Upper lobe of left lung (tissue), 6 donors: Measurements from ENCODE around the gene PDGFC. TPM values are rescaled to one million over a fixed set of nuclear protein-coding genes. Genes with fewer than 3 reads are reported as not detected.
"Not testable (repeated sequence)": the region's sequence is repeated elsewhere in the genome, so short reads cannot be mapped to it uniquely, and the experiment has no call there.

Experiments used
- ATAC-seq, 2 donors: fragments of 200-7000 bp; cut with Tn5 transposase; one replicate each; pipeline ENCODE4 v1.9.1; 2022; ENCODE audit warnings: mild to moderate bottlenecking in 2 of 2, moderate library complexity in 2 of 2; ENCODE audit not compliant: low FRiP score in 2 of 2
- DNase-seq, 2 donors: peaks; one replicate each; pipeline ENCODE4 v3.0.0-alpha.2; 2019 to 2020
- H3K27ac ChIP-seq, 4 donors: fragments of 200-600 bp; sonication (generic); one replicate each; pipeline ENCODE4 v1.5.1; 2016 to 2019
- H3K27me3 ChIP-seq, 4 donors: fragments of 200-600 bp; sonication (generic); one replicate each; pipeline ENCODE4 v1.5.1; 2017 to 2019
- H3K36me3 ChIP-seq, 4 donors: fragments of 200-600 bp; sonication (generic); one replicate each; pipeline ENCODE4 v1.5.1; 2016 to 2019
- H3K4me1 ChIP-seq, 4 donors: fragments of 200-600 bp; sonication (generic); one replicate each; pipeline ENCODE4 v1.5.1; 2018 to 2019
- H3K4me3 ChIP-seq, 4 donors: fragments of 200-600 bp; sonication (generic); one replicate each; pipeline ENCODE4 v1.5.1; 2017 to 2019; ENCODE audit warnings: mild to moderate bottlenecking in 2 of 4, moderate library complexity in 1 of 4
- H3K9me3 ChIP-seq, 4 donors: fragments of 200-600 bp; sonication (generic); one replicate each; pipeline ENCODE4 v1.5.1; 2018 to 2019
- EP300 ChIP-seq, 4 donors: sonication (generic); formaldehyde crosslinking; IDR thresholded peaks; one replicate each; pipeline ENCODE4 v1.5.1; 2017; ENCODE audit warnings: antibody characterized with exemption in 4 of 4, control low read depth in 2 of 4
- POLR2A ChIP-seq, 4 donors: fragments of 450-650 bp; IDR thresholded peaks; one replicate each; pipeline ENCODE4 v1.5.1; 2016 to 2017; ENCODE audit warnings: antibody characterized with exemption in 4 of 4, mild to moderate bottlenecking in 2 of 4
- POLR2AphosphoS5 ChIP-seq, 2 donors: sonication (generic); formaldehyde crosslinking; IDR thresholded peaks; one replicate each; pipeline ENCODE4 v1.5.1; 2017; ENCODE audit warnings: antibody characterized with exemption in 2 of 2
- WGBS, 2 donors: methylation state at CpG; one replicate each; pipeline ENCODE4 v1.1.5; 2017 to 2018; 5-methylcytosine and 5-hydroxymethylcytosine counted together
- total RNA-seq, 6 donors: library from RNA; depleted of rRNA in 4 of 6; stranded (reverse); fragments of >200 nt in 4 of 6; gene quantifications; one replicate each; pipeline versions ENCODE4 v1.1.0 to v1.2.1, GENCODE V29; 2016 to 2021
- TF ChIP-seq, protein P1 (sequence below), 6 experiments: fragments of 450-650 bp in 4 of 6; fragments of 200-600 bp in 2 of 6; sonication (generic) in 2 of 6; IDR thresholded peaks; one replicate each; pipeline ENCODE4 v1.5.1; 2016 to 2019; ENCODE audit warnings: antibody characterized with exemption in 6 of 6
- donor health status: DM: no; HTN: no; CAD: no; lungs with moderate emphysema.
- donor health status: DM: no; HTN: yes; CAD: no; lungs with severe emphysema.

PDGFC gene
- total RNA-seq, 6 donors from 2014 or later, result 14.4 to 39.9 (median 28.5) TPM

DNA sequence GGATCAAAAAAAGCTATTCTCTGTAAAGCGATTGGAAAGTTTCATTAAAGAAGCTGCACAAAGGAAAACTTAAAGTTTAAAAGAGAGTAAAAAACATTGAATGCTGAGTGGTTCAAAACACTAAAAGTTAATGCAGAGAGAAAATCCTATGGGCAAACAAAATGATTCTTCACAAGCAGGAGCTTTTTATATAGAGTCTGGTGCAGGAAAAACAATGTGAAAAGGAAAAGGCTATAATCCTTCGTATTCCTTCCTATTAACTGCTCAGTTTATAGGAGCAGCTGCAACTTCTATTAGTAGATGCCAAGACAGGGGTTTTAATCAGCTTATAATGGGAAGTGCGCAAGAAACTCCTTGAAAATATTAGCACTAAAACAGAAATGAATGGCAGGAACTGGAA is 100.7 kb downstream of the PDGFC start:
- no peaks in the 10 kb centered on the region for H3K9me3 ChIP-seq
- H3K36me3 ChIP-seq, result no peaks in the 10 kb centered on the region
- TF ChIP-seq POLR2A (IDR thresholded peaks at IDR 0.05), result no peak
- no peak for TF ChIP-seq EP300 (IDR thresholded peaks at IDR 0.05)
- TF ChIP-seq, protein P1, sequence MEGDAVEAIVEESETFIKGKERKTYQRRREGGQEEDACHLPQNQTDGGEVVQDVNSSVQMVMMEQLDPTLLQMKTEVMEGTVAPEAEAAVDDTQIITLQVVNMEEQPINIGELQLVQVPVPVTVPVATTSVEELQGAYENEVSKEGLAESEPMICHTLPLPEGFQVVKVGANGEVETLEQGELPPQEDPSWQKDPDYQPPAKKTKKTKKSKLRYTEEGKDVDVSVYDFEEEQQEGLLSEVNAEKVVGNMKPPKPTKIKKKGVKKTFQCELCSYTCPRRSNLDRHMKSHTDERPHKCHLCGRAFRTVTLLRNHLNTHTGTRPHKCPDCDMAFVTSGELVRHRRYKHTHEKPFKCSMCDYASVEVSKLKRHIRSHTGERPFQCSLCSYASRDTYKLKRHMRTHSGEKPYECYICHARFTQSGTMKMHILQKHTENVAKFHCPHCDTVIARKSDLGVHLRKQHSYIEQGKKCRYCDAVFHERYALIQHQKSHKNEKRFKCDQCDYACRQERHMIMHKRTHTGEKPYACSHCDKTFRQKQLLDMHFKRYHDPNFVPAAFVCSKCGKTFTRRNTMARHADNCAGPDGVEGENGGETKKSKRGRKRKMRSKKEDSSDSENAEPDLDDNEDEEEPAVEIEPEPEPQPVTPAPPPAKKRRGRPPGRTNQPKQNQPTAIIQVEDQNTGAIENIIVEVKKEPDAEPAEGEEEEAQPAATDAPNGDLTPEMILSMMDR (IDR thresholded peaks at IDR 0.05), result no peak
- no peak for TF ChIP-seq POLR2AphosphoS5 (IDR thresholded peaks at IDR 0.05)
- WGBS, 2 donors, result 69 to 79% methylated on average over 3 of the region's 3 CpGs
- no peak overlapping the region for H3K27ac ChIP-seq
- peaks cover 0 to 9% (median 3%) of the 10 kb centered on the region in 4 donors for H3K4me1 ChIP-seq
- no peak for ATAC-seq
- H3K27me3 ChIP-seq, result no peaks in the 10 kb centered on the region
- DNase-seq, result no peak
- no peak overlapping the region for H3K4me3 ChIP-seq

DNA sequence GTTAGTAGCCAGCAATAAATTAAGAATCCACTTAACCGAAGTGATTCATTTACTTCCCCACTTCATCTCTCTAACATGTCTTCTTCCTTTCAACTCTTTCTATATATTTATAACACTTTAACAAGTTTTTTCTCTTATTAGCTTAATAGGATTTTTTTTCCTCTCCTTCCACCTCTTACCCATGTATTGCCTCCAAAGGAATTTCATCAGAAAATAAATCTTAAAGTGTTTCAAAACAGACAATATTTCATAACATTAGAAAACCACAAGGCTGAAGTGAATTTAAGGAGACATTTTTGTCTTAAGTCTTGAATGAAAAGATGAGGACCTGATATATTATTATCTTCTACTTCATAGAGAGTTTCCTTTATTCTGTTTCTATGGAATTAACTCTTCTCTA is 101.5 kb downstream of the PDGFC start:
- ATAC-seq (no peak), DNase-seq (no peak)
- no peaks in the 10 kb centered on the region for H3K36me3 ChIP-seq
- H3K4me3 ChIP-seq, result no peak overlapping the region
- peaks cover 0 to 9% (median 3%) of the 10 kb centered on the region in 4 donors for H3K4me1 ChIP-seq
- no peaks in the 10 kb centered on the region for H3K27me3 ChIP-seq
- H3K27ac ChIP-seq, result no peak overlapping the region
- TF ChIP-seq POLR2AphosphoS5 (IDR thresholded peaks at IDR 0.05), result no peak
- TF ChIP-seq EP300 (IDR thresholded peaks at IDR 0.05), result no peak
- TF ChIP-seq POLR2A (IDR thresholded peaks at IDR 0.05), result no peak
- TF ChIP-seq, protein P1 (IDR thresholded peaks at IDR 0.05), result no peak
- 50 to 65% methylated on average over 1 of the region's 1 CpG for WGBS, 2 donors
- H3K9me3 ChIP-seq, result no peaks in the 10 kb centered on the region

DNA sequence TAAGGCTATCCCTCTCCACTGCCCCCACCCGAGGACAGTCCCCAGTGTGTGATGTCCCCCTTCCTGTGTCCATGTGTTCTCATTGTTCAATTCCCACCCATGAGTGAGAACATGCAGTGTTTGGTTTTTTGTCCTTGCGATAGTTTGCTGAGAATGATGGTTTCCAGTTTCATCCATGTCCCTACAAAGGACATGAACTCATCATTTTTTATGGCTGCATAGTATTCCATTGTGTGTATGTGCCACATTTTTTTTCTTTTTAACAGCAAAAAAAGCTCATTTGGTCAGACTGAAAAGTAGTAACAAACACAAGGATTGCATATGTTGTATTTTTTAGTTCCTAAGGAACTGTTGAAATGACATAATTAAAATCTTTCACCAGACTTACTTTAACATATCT is 105.5 kb downstream of the PDGFC start:
- H3K4me1 ChIP-seq, H3K36me3 ChIP-seq, DNase-seq, ATAC-seq, H3K9me3 ChIP-seq, H3K4me3 ChIP-seq, H3K27ac ChIP-seq, H3K27me3 ChIP-seq: not testable (repeated sequence)
- WGBS, 2 donors, result 94 to 95% methylated on average over 2 of the region's 2 CpGs

DNA sequence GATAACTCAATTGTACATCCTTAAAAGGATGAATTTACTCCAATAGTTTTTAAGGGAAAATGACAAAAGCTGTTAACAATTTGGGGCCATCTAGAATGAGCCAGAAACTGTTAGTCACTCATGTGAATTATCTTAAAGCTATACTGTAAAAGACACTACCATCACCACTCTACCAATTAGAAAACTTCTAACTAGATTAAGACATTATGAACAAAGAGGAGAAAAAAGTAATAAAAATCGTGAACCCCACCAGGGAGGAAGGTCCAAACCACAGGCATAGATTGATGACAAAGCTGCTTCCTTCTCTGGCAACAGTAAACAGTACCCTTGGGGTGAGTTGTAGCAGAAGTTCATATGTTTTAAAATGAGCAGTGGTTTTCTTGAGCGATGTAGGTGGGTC is 106.1 kb downstream of the PDGFC start:
- Histone ChIP-seq H3K27ac (no peak overlapping the region), H3K27me3 (no peaks in the 10 kb centered on the region), H3K36me3 (no peaks in the 10 kb centered on the region), H3K4me1 (peaks cover 0 to 6% (median 3%) of the 10 kb centered on the region in 4 donors), H3K9me3 (no peaks in the 10 kb centered on the region), H3K4me3 (no peak overlapping the region)
- WGBS, 2 donors, result 49 to 54% methylated on average over 2 of the region's 2 CpGs
- DNase-seq (no peak), ATAC-seq (no peak)
- TF ChIP-seq POLR2AphosphoS5 (IDR thresholded peaks at IDR 0.05) (no peak), POLR2A (IDR thresholded peaks at IDR 0.05) (no peak)

DNA sequence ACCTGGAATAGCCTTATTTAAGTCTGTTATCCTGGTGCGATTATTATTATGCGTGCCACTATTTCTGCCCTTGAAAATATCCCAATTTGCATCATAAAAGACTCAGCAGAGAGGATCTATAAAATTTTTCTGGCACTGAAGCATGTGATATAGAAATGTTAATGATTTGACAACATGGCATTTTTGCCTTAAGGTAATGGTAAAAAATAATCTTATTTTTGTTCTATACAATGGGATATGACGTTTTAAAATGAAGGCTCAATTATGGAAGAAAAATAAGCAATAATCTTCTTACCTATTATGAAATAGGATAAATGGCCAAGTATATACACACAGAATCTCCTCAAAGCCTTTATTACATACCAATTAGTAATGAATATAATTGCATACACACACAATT is 113.5 kb downstream of the PDGFC start:
- 94 to 98% methylated on average over 3 of the region's 3 CpGs for WGBS, 2 donors
- no peaks in the 10 kb centered on the region for H3K4me1 ChIP-seq
- no peak overlapping the region for H3K27ac ChIP-seq
- no peak for ATAC-seq
- H3K9me3 ChIP-seq, result no peaks in the 10 kb centered on the region
- DNase-seq, result no peak
- H3K36me3 ChIP-seq, result no peaks in the 10 kb centered on the region
- TF ChIP-seq, protein P1 (IDR thresholded peaks at IDR 0.05), result no peak
- TF ChIP-seq POLR2AphosphoS5 (IDR thresholded peaks at IDR 0.05) (no peak), EP300 (IDR thresholded peaks at IDR 0.05) (no peak), POLR2A (IDR thresholded peaks at IDR 0.05) (no peak)
- no peak overlapping the region for H3K4me3 ChIP-seq
- no peaks in the 10 kb centered on the region for H3K27me3 ChIP-seq

DNA sequence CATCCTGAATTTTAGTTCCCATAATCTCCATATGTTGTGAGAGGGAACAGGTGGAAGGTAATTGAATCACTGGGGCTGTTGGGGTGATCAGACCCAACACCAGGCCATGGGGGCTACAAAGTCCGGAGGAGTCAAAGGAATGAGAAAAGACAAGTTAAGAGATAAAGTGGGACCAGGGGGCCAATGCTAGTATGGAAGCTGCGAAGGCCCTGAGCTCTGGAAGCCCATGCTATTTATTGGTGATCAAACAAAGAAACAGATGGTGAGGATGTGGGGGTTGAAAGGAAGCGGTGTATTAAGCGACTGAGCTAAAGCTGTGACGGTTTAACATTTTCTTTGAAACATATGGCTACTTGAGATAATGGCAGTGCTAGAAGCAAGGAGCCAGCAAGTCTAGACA is 132.8 kb downstream of the PDGFC start:
- H3K9me3 ChIP-seq, result peaks cover 0 to 30% (median 13%) of the 10 kb centered on the region in 4 donors
- ATAC-seq, result no peak
- H3K27me3 ChIP-seq, result no peaks in the 10 kb centered on the region
- H3K4me1 ChIP-seq, result no peaks in the 10 kb centered on the region
- H3K36me3 ChIP-seq, result no peaks in the 10 kb centered on the region
- TF ChIP-seq POLR2A (IDR thresholded peaks at IDR 0.05) (no peak), EP300 (IDR thresholded peaks at IDR 0.05) (no peak), POLR2AphosphoS5 (IDR thresholded peaks at IDR 0.05) (no peak)
- TF ChIP-seq, protein P1 (IDR thresholded peaks at IDR 0.05), result no peak
- 85 to 89% methylated on average over 5 of the region's 5 CpGs for WGBS, 2 donors
- no peak overlapping the region for H3K27ac ChIP-seq
- H3K4me3 ChIP-seq, result no peak overlapping the region
- DNase-seq, result no peak
